PC-3 (cell line): ENCODE measurements around the gene TMEM138. TPM values are rescaled to one million over a fixed set of nuclear protein-coding genes. Genes with fewer than 3 reads are reported as not detected.

Source experiments
- ATAC-seq: fragments of 200-7000 bp; cut with Tn5 transposase; 2 replicates; pipeline ENCODE4 v1.9.1; 2020; ENCODE audit warnings: mild to moderate bottlenecking, moderate library complexity
- BruUV-seq: library from RNA; stranded (reverse); fragments of 400-500 nt; replicated peaks from 2 replicates; lab custom pipeline; 2021; lab: Mats Ljungman, UMichigan
- CTCF ChIA-PET: fragments of 300-600 bp; sonication (Branson Sonifier 250); formaldehyde crosslinking; loops from one replicate; lab custom pipeline; 2022; ENCODE audit warnings: antibody characterized with exemption; lab: Charles Lee
- POLR2A ChIA-PET: fragments of 300-600 bp; sonication (Branson Sonifier 250); formaldehyde crosslinking; loops from one replicate; lab custom pipeline; 2022; ENCODE audit warnings: antibody characterized with exemption; ENCODE audit not compliant: unreplicated experiment; lab: Charles Lee
- DNase-seq: peaks from one replicate; pipeline ENCODE4 v3.0.0-alpha.2; 2015
- H2AFZ ChIP-seq: fragments of 300-600 bp; sonication (generic); 2 replicates; pipeline ENCODE4 v1.6.0; 2016; ENCODE audit warnings: antibody characterized with exemption, low read length
- H3F3A ChIP-seq: fragments of 300-600 bp; sonication (generic); one replicate; pipeline ENCODE4 v1.6.0; 2017; ENCODE audit warnings: antibody characterized with exemption, low read length, control low read depth, mild to moderate bottlenecking; ENCODE audit not compliant: unreplicated experiment
- H3K27ac ChIP-seq: fragments of 300-600 bp; sonication (generic); 2 replicates; pipeline ENCODE4 v1.5.1; 2016; ENCODE audit warnings: mild to moderate bottlenecking, low read length
- H3K27me3 ChIP-seq: fragments of 300-600 bp; sonication (generic); 2 replicates; pipeline ENCODE4 v1.6.1; 2016; ENCODE audit warnings: low read length, mixed read lengths
- H3K36me3 ChIP-seq: fragments of 300-600 bp; sonication (generic); 2 replicates; pipeline ENCODE4 v1.6.1; 2016; ENCODE audit warnings: low read depth, mixed run types, low read length, mixed read lengths
- H3K4me1 ChIP-seq: fragments of 300-600 bp; sonication (generic); 2 replicates; pipeline ENCODE4 v1.5.1; 2016; ENCODE audit warnings: low read length; ENCODE audit not compliant: insufficient read depth
- H3K4me2 ChIP-seq: fragments of 300-600 bp; sonication (generic); 2 replicates; pipeline ENCODE4 v1.6.0; 2016; ENCODE audit warnings: low read length
- H3K4me3 ChIP-seq: fragments of 300-600 bp; sonication (generic); 2 replicates; pipeline ENCODE4 v1.5.1; 2016; ENCODE audit warnings: mild to moderate bottlenecking, low read length, mixed read lengths
- H3K79me2 ChIP-seq: fragments of 300-600 bp; sonication (generic); 2 replicates; pipeline ENCODE4 v1.6.1; 2017; ENCODE audit warnings: low read length, mixed read lengths
- H3K9ac ChIP-seq: fragments of 300-600 bp; sonication (generic); 2 replicates; pipeline ENCODE4 v1.6.0; 2016; ENCODE audit warnings: mild to moderate bottlenecking, low read length
- H3K9me2 ChIP-seq: fragments of 300-600 bp; sonication (generic); replicated peaks from 2 replicates; pipeline ENCODE4 v1.6.1; 2016; ENCODE audit warnings: mixed run types, low read length, mixed read lengths
- H3K9me3 ChIP-seq: fragments of 300-600 bp; sonication (generic); 2 replicates; pipeline ENCODE4 v1.6.1; 2016; ENCODE audit warnings: low read length, mixed read lengths
- H4K20me1 ChIP-seq: fragments of 300-600 bp; sonication (generic); 2 replicates; pipeline ENCODE4 v1.6.1; 2016; ENCODE audit warnings: low read length, mixed read lengths
- EZH2 ChIP-seq: fragments of 300-600 bp; sonication (generic); IDR thresholded peaks from one replicate; pipeline ENCODE4 v1.6.1; 2017; ENCODE audit warnings: antibody characterized with exemption, mild to moderate bottlenecking, low read length; ENCODE audit not compliant: unreplicated experiment
- EZH2phosphoT487 ChIP-seq: fragments of 300-600 bp; sonication (generic); IDR thresholded peaks from 2 replicates; pipeline ENCODE4 v1.6.1; 2018; ENCODE audit warnings: mild to moderate bottlenecking, antibody characterized with exemption, low read length, borderline replicate concordance
- intact Hi-C: fragments of 100-400 bp; cut with micrococcal nuclease; formaldehyde crosslinking; loops from 2 replicates; pipeline ENCODE4 v1.9.0; 2023
- total RNA-seq: library from RNA; depleted of rRNA; stranded (reverse); fragments of >200 nt; gene quantifications from 2 replicates; pipeline ENCODE4 v1.2.3, GENCODE V29; 2014
- TF ChIP-seq, protein P1 (sequence below): fragments of 300-600 bp; sonication (generic); conservative IDR thresholded peaks from 2 replicates; pipeline ENCODE4 v1.5.1; 2017; ENCODE audit warnings: antibody characterized with exemption, low read depth, mild to moderate bottlenecking, low read length

The TMEM138 gene
- total RNA-seq, 1 experiment from 2014 or later = 40.7 TPM

- no peaks in the 10 kb centered on the region for H3K9me3 ChIP-seq
- peaks cover 82% of the 10 kb centered on the region for H3K36me3 ChIP-seq
- no TSS peak for BruUV-seq
- intact Hi-C loops = no loop called here
- no peaks in the 10 kb centered on the region for H3K27me3 ChIP-seq
- no peak overlapping the region for H3K4me3 ChIP-seq
- H3F3A ChIP-seq = peaks cover 3% of the 10 kb centered on the region
- no peaks in the 10 kb centered on the region for H3K4me1 ChIP-seq
- CTCF ChIA-PET = no interaction called here
- ATAC-seq = no peak
- POLR2A ChIA-PET = no interaction called here
- no peak overlapping the region for H3K9ac ChIP-seq
- H2AFZ ChIP-seq = no peak overlapping the region
- no peak for DNase-seq
- no peaks in the 10 kb centered on the region for H4K20me1 ChIP-seq
- H3K79me2 ChIP-seq = no peaks in the 10 kb centered on the region
- H3K27ac ChIP-seq = no peak overlapping the region
- H3K4me2 ChIP-seq = no peak overlapping the region
- H3K9me2 ChIP-seq = no peaks in the 10 kb centered on the region
- no peak for TF ChIP-seq EZH2phosphoT487
- TF ChIP-seq, protein P1, sequence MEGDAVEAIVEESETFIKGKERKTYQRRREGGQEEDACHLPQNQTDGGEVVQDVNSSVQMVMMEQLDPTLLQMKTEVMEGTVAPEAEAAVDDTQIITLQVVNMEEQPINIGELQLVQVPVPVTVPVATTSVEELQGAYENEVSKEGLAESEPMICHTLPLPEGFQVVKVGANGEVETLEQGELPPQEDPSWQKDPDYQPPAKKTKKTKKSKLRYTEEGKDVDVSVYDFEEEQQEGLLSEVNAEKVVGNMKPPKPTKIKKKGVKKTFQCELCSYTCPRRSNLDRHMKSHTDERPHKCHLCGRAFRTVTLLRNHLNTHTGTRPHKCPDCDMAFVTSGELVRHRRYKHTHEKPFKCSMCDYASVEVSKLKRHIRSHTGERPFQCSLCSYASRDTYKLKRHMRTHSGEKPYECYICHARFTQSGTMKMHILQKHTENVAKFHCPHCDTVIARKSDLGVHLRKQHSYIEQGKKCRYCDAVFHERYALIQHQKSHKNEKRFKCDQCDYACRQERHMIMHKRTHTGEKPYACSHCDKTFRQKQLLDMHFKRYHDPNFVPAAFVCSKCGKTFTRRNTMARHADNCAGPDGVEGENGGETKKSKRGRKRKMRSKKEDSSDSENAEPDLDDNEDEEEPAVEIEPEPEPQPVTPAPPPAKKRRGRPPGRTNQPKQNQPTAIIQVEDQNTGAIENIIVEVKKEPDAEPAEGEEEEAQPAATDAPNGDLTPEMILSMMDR = no peak
- no peak for TF ChIP-seq EZH2
Observed at GRCh38 chr11:61406067-61406466, 43.9 kb downstream of the TMEM138 start.

DNA sequence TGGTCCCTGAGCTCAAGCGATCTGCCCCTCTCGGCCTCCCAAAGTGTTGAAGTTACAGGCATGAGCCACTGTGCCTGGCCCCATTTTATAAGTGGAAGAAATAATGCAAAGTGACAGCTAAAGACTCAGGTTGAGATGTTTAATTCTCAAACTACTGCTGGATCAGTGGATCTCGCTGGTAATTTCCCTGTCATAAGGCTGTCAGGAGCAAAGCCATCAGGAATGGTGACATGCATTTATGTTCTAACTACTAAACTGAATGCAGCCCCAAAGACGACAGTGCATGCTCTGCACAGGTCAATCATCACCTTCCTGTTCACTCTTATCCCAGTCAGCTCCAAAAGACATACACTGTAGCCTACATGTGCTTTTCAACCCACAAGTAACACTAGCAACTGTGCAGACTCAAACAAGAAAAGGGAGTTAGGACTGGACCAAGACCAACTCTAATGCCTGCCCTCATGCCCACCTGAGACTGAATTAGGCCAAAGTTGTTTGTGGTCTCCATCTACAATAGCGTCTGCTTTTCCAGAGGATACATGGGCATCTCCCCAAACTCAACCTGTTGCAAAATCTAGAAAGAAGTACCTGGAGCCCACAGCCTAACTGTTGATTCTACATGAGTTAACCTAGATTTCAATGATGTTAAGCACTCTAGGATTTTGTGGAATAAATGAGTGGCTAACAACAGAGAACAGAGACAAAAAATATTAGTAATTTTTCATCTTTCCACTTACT, 45.0 kb downstream of the TMEM138 start:
- BruUV-seq = no TSS peak
- no peaks in the 10 kb centered on the region for H3K79me2 ChIP-seq
- POLR2A ChIA-PET = interaction anchor here (0.7 kb wide), 1 partner anchor 390 kb away, joined by 4 read pairs; no protein-coding TSS in a partner anchor
- H2AFZ ChIP-seq = no peak overlapping the region
- no peak overlapping the region for H3K4me2 ChIP-seq
- CTCF ChIA-PET = no interaction called here
- no peaks in the 10 kb centered on the region for H3K4me1 ChIP-seq
- TF ChIP-seq EZH2 = no peak
- TF ChIP-seq, protein P1 = no peak
- TF ChIP-seq EZH2phosphoT487 = no peak
- no peaks in the 10 kb centered on the region for H3K27me3 ChIP-seq
- intact Hi-C loops = no loop called here
- DNase-seq (no peak), ATAC-seq (no peak)
- no peak overlapping the region for H3K9ac ChIP-seq
- H3K36me3 ChIP-seq = peaks cover 90% of the 10 kb centered on the region
- H4K20me1 ChIP-seq = no peaks in the 10 kb centered on the region
- H3F3A ChIP-seq = no peaks in the 10 kb centered on the region
- H3K4me3 ChIP-seq = no peak overlapping the region
- no peaks in the 10 kb centered on the region for H3K9me2 ChIP-seq
- no peak overlapping the region for H3K27ac ChIP-seq
- H3K9me3 ChIP-seq = no peaks in the 10 kb centered on the region

DNA sequence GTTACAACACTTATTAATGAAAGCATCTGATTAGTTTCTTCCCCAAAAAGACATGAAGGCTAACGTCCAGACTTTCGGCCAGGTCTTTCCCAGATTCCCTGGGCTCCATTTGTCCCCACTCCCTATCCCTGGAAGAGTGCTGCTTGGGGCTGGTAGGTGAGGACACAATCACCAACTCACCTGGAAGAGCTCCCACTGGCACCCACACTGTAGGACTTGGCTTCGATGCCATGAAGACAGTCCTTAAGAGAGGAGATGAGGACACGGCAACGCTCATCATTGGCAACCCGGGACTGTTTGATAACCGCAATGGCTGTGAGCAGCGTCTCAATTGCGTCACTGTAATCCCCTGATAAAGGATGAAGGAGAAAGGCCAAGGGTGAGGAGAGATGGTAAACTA, 49.4 kb downstream of the TMEM138 start:
- intact Hi-C loops = no loop called here
- H3K36me3 ChIP-seq = peaks cover 90% of the 10 kb centered on the region
- H3K79me2 ChIP-seq = no peaks in the 10 kb centered on the region
- BruUV-seq = no TSS peak
- H3K9me3 ChIP-seq = no peaks in the 10 kb centered on the region
- H2AFZ ChIP-seq = no peak overlapping the region
- H3K9me2 ChIP-seq = no peaks in the 10 kb centered on the region
- DNase-seq (no peak), ATAC-seq (no peak)
- no peak for TF ChIP-seq EZH2phosphoT487
- no peak for TF ChIP-seq EZH2
- TF ChIP-seq, protein P1 = no peak
- ChIA-PET CTCF (no interaction called here), POLR2A (no interaction called here)
- H3K4me3 ChIP-seq = no peak overlapping the region
- H3K4me2 ChIP-seq = no peak overlapping the region
- no peak overlapping the region for H3K9ac ChIP-seq
- H4K20me1 ChIP-seq = no peaks in the 10 kb centered on the region
- H3F3A ChIP-seq = no peaks in the 10 kb centered on the region
- H3K27ac ChIP-seq = no peak overlapping the region
- H3K27me3 ChIP-seq = no peaks in the 10 kb centered on the region
- no peaks in the 10 kb centered on the region for H3K4me1 ChIP-seq
